K562 (cell line): Measurements from ENCODE around the gene MBNL1. TPM values are rescaled to one million over a fixed set of nuclear protein-coding genes. Genes with fewer than 3 reads are reported as not detected.
A peak's percentile ranks its signal among the peaks of the same experiment; 100 is the strongest.

Source experiments
- ATAC-seq: fragments of 200-7000 bp; cut with Tn5 transposase; 3 replicates; pipeline ENCODE4 v1.9.1; 2020; ENCODE audit warnings: moderate library complexity
- BruUV-seq: library from RNA; stranded (reverse); fragments of 400-500 nt; replicated peaks from 2 replicates; lab custom pipeline; 2021; lab: Mats Ljungman, UMichigan
- CTCF ChIA-PET: fragments of 300-600 bp; formaldehyde crosslinking; extraction: SDS; loops from one replicate; lab custom pipeline; 2021; ENCODE audit warnings: low intra/inter-chr PET ratio; lab: Yijun Ruan, JAX
- POLR2A ChIA-PET: fragments of 300-600, 350-650 bp; sonication (Branson Sonifier 250); formaldehyde crosslinking; extraction: SDS; loops from one replicate; lab custom pipeline; 2021; ENCODE audit warnings: antibody characterized with exemption, inconsistent platforms; lab: Yijun Ruan, JAX
- DNase-seq, 4 experiments: peaks; one replicate each; pipeline versions ENCODE4 v3.0.0 to v3.0.0-alpha.2; 2011 to 2018; ENCODE audit warnings: low spot score in 3 of 4, mixed read lengths in 3 of 4; ENCODE audit errors: extremely low read depth in 1 of 4
- FAIRE-seq: peaks from 2 replicates; lab custom pipeline; 2011; peaks lifted over from hg19 to GRCh38; lab: Jason Lieb, UNC
- H2AFZ ChIP-seq: 2 replicates; pipeline ENCODE4 v1.6.0; 2011; ENCODE audit warnings: low read depth, low read length, control low read depth, inconsistent platforms
- H3K27ac ChIP-seq: fragments of 200-600 bp; 3 replicates; pipeline ENCODE4 v1.8.0; 2011; ENCODE audit warnings: low read depth, mild to moderate bottlenecking, control low read depth, inconsistent platforms, low read length, moderate library complexity, mixed read lengths; ENCODE audit errors: extremely low read depth
- H3K27me3 ChIP-seq, 2 experiments: fragments of 300-600 bp in 1 of 2; 2 replicates in 1 of 2; 3 replicates in 1 of 2; pipeline versions ENCODE4 v1.6.0 to v1.8.0; 2011; ENCODE audit warnings: inconsistent platforms in 2 of 2, low read length in 2 of 2, mild to moderate bottlenecking in 1 of 2, mixed read lengths in 1 of 2, moderate library complexity in 1 of 2; ENCODE audit not compliant: control insufficient read depth in 2 of 2, insufficient read depth in 2 of 2
- H3K36me3 ChIP-seq: fragments of 300-600 bp; 3 replicates; pipeline ENCODE4 v1.8.0; 2011; ENCODE audit warnings: mild to moderate bottlenecking, low read length, inconsistent platforms; ENCODE audit not compliant: control insufficient read depth, insufficient read depth
- H3K4me1 ChIP-seq, 2 experiments: fragments of 200-600 bp in 1 of 2; replicated peaks in 1 of 2; 2 replicates in 1 of 2; 3 replicates in 1 of 2; pipeline versions ENCODE4 v1.5.1 to v1.8.0; 2011; ENCODE audit warnings: inconsistent platforms in 2 of 2, low read length in 2 of 2, mild to moderate bottlenecking in 1 of 2, mixed read lengths in 1 of 2, moderate library complexity in 1 of 2; ENCODE audit not compliant: control insufficient read depth in 2 of 2, insufficient read depth in 2 of 2
- H3K4me2 ChIP-seq: 2 replicates; pipeline ENCODE4 v1.6.1; 2011; ENCODE audit warnings: low read length, control low read depth, inconsistent platforms, mixed read lengths; ENCODE audit not compliant: insufficient read depth
- H3K4me3 ChIP-seq: fragments of 200-600 bp; sonication (generic), shearing (Covaris generic); 2 replicates; pipeline ENCODE4 v1.5.1; 2016; ENCODE audit warnings: control low read depth, inconsistent platforms
- H3K79me2 ChIP-seq: fragments of 200-600 bp; 3 replicates; pipeline ENCODE4 v1.8.0; 2011; ENCODE audit warnings: low read length, inconsistent platforms; ENCODE audit not compliant: control insufficient read depth, insufficient read depth
- H3K9ac ChIP-seq, 2 experiments: 2 replicates each; pipeline versions ENCODE4 v1.6.0 to v1.6.1; 2011; ENCODE audit warnings: low read depth in 2 of 2, low read length in 2 of 2, control low read depth in 1 of 2, inconsistent platforms in 1 of 2, mild to moderate bottlenecking in 1 of 2, mixed read lengths in 1 of 2; ENCODE audit not compliant: insufficient read depth in 1 of 2
- H3K9me1 ChIP-seq: one replicate; pipeline ENCODE4 v1.6.0; 2011; ENCODE audit warnings: inconsistent platforms, mild to moderate bottlenecking, low read length, moderate library complexity; ENCODE audit not compliant: control insufficient read depth, insufficient read depth
- H3K9me3 ChIP-seq: replicated peaks from 2 replicates; pipeline ENCODE4 v1.5.1; 2011; ENCODE audit warnings: low read depth, low read length, inconsistent platforms; ENCODE audit not compliant: control insufficient read depth, insufficient read depth
- H4K20me1 ChIP-seq: replicated peaks from 2 replicates; pipeline ENCODE4 v1.6.1; 2011; ENCODE audit warnings: low read length, inconsistent platforms, mixed read lengths; ENCODE audit not compliant: control insufficient read depth, insufficient read depth
- CBX1 ChIP-seq: sonication (generic); IDR thresholded peaks from 2 replicates; pipeline ENCODE4 v1.6.1; 2016; ENCODE audit warnings: antibody characterized with exemption, low read depth, mild to moderate bottlenecking
- CHD7 ChIP-seq: fragments of 200-600 bp; sonication (generic); IDR thresholded peaks from one replicate; pipeline ENCODE4 v1.6.1; 2012; ENCODE audit warnings: mild to moderate bottlenecking, low read depth, low read length, inconsistent platforms
- FOXA3 ChIP-seq, 2 experiments: fragments of 450-650 bp in 1 of 2; sonication (generic) in 1 of 2; formaldehyde crosslinking; IDR thresholded peaks in 1 of 2; conservative IDR thresholded peaks in 1 of 2; 2 replicates each; pipeline versions ENCODE4 v1.4.0 to v1.8.0; 2020 to 2022; ENCODE audit warnings: mild to moderate bottlenecking in 2 of 2, missing genetic modification reagents in 1 of 2
- NCOA4 ChIP-seq: fragments of 450-650 bp; IDR thresholded peaks from 2 replicates; pipeline ENCODE4 v1.6.1; 2018; ENCODE audit warnings: mild to moderate bottlenecking; ENCODE audit not compliant: partially characterized antibody
- NFXL1 ChIP-seq: fragments of 450-650 bp; formaldehyde crosslinking; IDR thresholded peaks from 2 replicates; pipeline ENCODE4 v1.4.0; 2021; ENCODE audit warnings: mild to moderate bottlenecking
- SETDB1 ChIP-seq: IDR thresholded peaks from one replicate; pipeline ENCODE4 v1.6.1; 2012; ENCODE audit warnings: low read length, control low read depth, inconsistent platforms
- SMC3 ChIP-seq: conservative IDR thresholded peaks from 2 replicates; pipeline ENCODE4 v1.6.1; 2011; ENCODE audit warnings: low read depth, low read length, improper control_type of control experiment; ENCODE audit not compliant: insufficient read depth
- ZNF764 ChIP-seq: fragments of 250-450 bp; sonication (Bioruptor Pico); IDR thresholded peaks from 2 replicates; pipeline ENCODE4 v1.4.0; 2020; ENCODE audit warnings: low read depth, mild to moderate bottlenecking, moderate library complexity
- ZNF766 ChIP-seq: fragments of 200-800 bp; sonication (Bioruptor generic); conservative IDR thresholded peaks from 2 replicates; pipeline ENCODE4 v1.6.1; 2016; ENCODE audit warnings: missing genetic modification characterization, missing compliant biosample characterization
- WGBS: fragments of 100-300 bp; shearing (Covaris generic); methylation state at CpG from one replicate; pipeline ENCODE4 v1.1.6; 2016; ENCODE audit warnings: low coverage, mixed read lengths; ENCODE audit not compliant: insufficient coverage; ENCODE audit errors: missing lambda C conversion rate; 5-methylcytosine and 5-hydroxymethylcytosine counted together
- in situ Hi-C: fragments of 300-500 bp; cut with MboI; formaldehyde crosslinking; loops from 4 replicates; pipeline ENCODE4 v1.15.0; 2018; ENCODE audit warnings: inconsistent platforms, mixed read lengths
- intact Hi-C: fragments of 100-400 bp; cut with micrococcal nuclease; formaldehyde crosslinking; loops from 2 replicates; pipeline ENCODE4 v1.14.2; 2022
- polyA plus RNA-seq, 8 experiments: library from polyadenylated mRNA; depleted of rRNA in 4 of 8; stranded (reverse) in 5 of 8; unstranded in 3 of 8; fragments of >200 nt; fragmentation: Nextera tagmentation in 2 of 8; fragmentation: Illumina TruSeq in 1 of 8; extraction: Ambion mirVana in 2 of 8; extraction: Trizol in 1 of 8; gene quantifications; 2 replicates each; pipeline versions ENCODE4 v1.2.1 to v1.2.3, GENCODE V29; 2011 to 2014; ENCODE audit warnings: inconsistent platforms in 1 of 8, missing spikeins in 1 of 8
- total RNA-seq, 7 experiments: library from RNA; depleted of rRNA in 6 of 7; stranded (reverse); fragments of >200 nt in 6 of 7; fragmentation: Illumina TruSeq in 2 of 7; extraction: Trizol in 2 of 7; gene quantifications; 2 replicates each; pipeline versions ENCODE4 v1.2.1 to v1.2.3, GENCODE V29; 2011 to 2021; ENCODE audit warnings: low replicate concordance in 1 of 7
- TF ChIP-seq, protein P1 (sequence below): fragments of 450-650 bp; formaldehyde crosslinking; IDR thresholded peaks from 2 replicates; pipeline ENCODE4 v1.4.0; 2022; ENCODE audit warnings: missing genetic modification characterization

The MBNL1 gene
- total and polyA plus RNA-seq, 9 of the 15 experiments (the other 6 are each of a cell fraction or from before 2014, with no cell fraction given): 70.3 to 243 (median 220) TPM

DNA sequence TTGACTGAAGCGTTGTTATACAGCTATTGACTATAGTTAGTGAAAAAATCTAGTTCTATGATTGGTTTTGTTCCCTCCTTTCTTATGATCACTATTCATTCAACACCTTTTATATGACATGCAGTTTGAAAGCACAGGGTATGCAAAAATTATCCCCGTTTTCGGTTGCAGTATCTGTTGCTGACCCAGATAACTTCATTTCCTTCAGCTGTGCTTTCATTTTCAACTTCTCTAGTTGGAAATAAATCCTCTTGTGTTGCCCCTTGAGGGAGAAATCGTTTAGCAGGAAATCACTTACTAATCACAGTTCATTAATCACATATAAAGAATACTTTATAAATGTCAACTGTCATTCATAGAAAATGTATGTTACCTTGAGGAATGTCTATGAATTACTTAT, 55.1 kb downstream of the MBNL1 start:
- BruUV-seq: no TSS peak
- peak overlapping the region; percentile 20; the same call in 1 of the 3 replicates for H3K27ac ChIP-seq
- intact Hi-C loops: loop anchor here (5.0 kb wide), 1 partner anchor 52 kb away; no protein-coding TSS in a partner anchor
- 38% methylated on average over 4 of the region's 4 CpGs for WGBS
- no peaks in the 10 kb centered on the region for H3K9me1 ChIP-seq
- POLR2A ChIA-PET: interaction anchor here (1.1 to 1.7 kb wide), 3 partner anchors 9 to 102 kb away, joined by 3 to 5 read pairs (median 4); no protein-coding TSS in a partner anchor
- no peak for ATAC-seq
- no peak overlapping the region for H3K9ac ChIP-seq
- H3K4me3 ChIP-seq: no peak overlapping the region
- peaks cover 56% of the 10 kb centered on the region for H3K36me3 ChIP-seq
- DNase-seq: no peak
- no peaks in the 10 kb centered on the region for H3K27me3 ChIP-seq
- CTCF ChIA-PET: no interaction called here
- H3K79me2 ChIP-seq: peaks cover 100% of the 10 kb centered on the region
- H3K4me2 ChIP-seq: peak overlapping the region; percentile 48; the same call in 1 of the 2 replicates
- no peak overlapping the region for H2AFZ ChIP-seq
- peaks cover 12 to 45% of the 10 kb centered on the region in 2 experiments for H3K4me1 ChIP-seq
- in situ Hi-C loops: no loop called here
- peaks cover 2% of the 10 kb centered on the region; the same call in 1 of the 2 replicates for H3K9me3 ChIP-seq
- no peaks in the 10 kb centered on the region for H4K20me1 ChIP-seq
- no peak for FAIRE-seq
- no peak for TF ChIP-seq ZNF764 (CRISPR knock-in tag)
- TF ChIP-seq, protein P1, sequence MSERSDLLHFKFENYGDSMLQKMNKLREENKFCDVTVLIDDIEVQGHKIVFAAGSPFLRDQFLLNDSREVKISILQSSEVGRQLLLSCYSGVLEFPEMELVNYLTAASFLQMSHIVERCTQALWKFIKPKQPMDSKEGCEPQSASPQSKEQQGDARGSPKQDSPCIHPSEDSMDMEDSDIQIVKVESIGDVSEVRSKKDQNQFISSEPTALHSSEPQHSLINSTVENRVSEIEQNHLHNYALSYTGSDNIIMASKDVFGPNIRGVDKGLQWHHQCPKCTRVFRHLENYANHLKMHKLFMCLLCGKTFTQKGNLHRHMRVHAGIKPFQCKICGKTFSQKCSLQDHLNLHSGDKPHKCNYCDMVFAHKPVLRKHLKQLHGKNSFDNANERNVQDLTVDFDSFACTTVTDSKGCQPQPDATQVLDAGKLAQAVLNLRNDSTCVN (CRISPR knock-in tag): no peak
- no peak for TF ChIP-seq ZNF766 (CRISPR knock-in tag)
- TF ChIP-seq NFXL1 (CRISPR knock-in tag): no peak
- no peak for TF ChIP-seq CHD7
- no peak for TF ChIP-seq NCOA4
- no peak for TF ChIP-seq CBX1
- TF ChIP-seq SMC3: no peak
- no peak for TF ChIP-seq FOXA3 (CRISPR knock-in tag; conservative IDR thresholded peaks at IDR 0.05 in 1 of 2, IDR thresholded peaks at IDR 0.05 in 1 of 2)
- TF ChIP-seq SETDB1: no peak
